ENCODE measurements around the gene TTN.

TTN gene

GRCh38 chr2:178650554-178650953 is 156.7 kb downstream of the TTN start:
- no peak for DNase-seq (ENCODE audit: low spot score)

- DNase-seq (ENCODE audit: low spot score), result no peak
These were observed 162.3 kb downstream of the TTN start for GRCh38 chr2:178644919-178645318.

- DNase-seq (ENCODE audit: low spot score), result no peak
These were observed 165.7 kb downstream of the TTN start for GRCh38 chr2:178641498-178641897.

GRCh38 chr2:178635897-178636296 is 171.3 kb downstream of the TTN start:
- DNase-seq (ENCODE audit: low spot score), result no peak

GRCh38 chr2:178632729-178633128 is 174.5 kb downstream of the TTN start:
- no peak for DNase-seq (ENCODE audit: low spot score)

GRCh38 chr2:178630581-178630980 is 176.6 kb downstream of the TTN start:
- no peak for DNase-seq (ENCODE audit: low spot score)

GRCh38 chr2:178629463-178629862 is 177.8 kb downstream of the TTN start:
- no peak for DNase-seq (ENCODE audit: low spot score)

- DNase-seq (ENCODE audit: low spot score), result no peak
These were observed 178.6 kb downstream of the TTN start for GRCh38 chr2:178628605-178629004.

GRCh38 chr2:178627401-178627800 is 179.8 kb downstream of the TTN start:
- no peak for DNase-seq (ENCODE audit: low spot score)

GRCh38 chr2:178615969-178616368 is 191.3 kb downstream of the TTN start:
- no peak for DNase-seq (ENCODE audit: low spot score)

GRCh38 chr2:178602901-178603300 is 204.3 kb downstream of the TTN start:
- no peak for DNase-seq (ENCODE audit: low spot score)

GRCh38 chr2:178592655-178593054 is 214.6 kb downstream of the TTN start:
- DNase-seq (ENCODE audit: low spot score), result no peak

GRCh38 chr2:178589335-178589734 is 217.9 kb downstream of the TTN start:
- DNase-seq (ENCODE audit: low spot score), result no peak

GRCh38 chr2:178584666-178585065 is 222.6 kb downstream of the TTN start:
- no peak for DNase-seq (ENCODE audit: low spot score)

GRCh38 chr2:178579006-178579405 is 228.2 kb downstream of the TTN start:
- DNase-seq (ENCODE audit: low spot score), result no peak

GRCh38 chr2:178574789-178575188 is 232.4 kb downstream of the TTN start:
- DNase-seq (ENCODE audit: low spot score), result no peak

- no peak for DNase-seq (ENCODE audit: low spot score)
These were observed 239.0 kb downstream of the TTN start for GRCh38 chr2:178568227-178568626.

- DNase-seq (ENCODE audit: low spot score), result no peak
These were observed 254.2 kb downstream of the TTN start for GRCh38 chr2:178553047-178553446.

- DNase-seq (ENCODE audit: low spot score), result no peak
These were observed 256.9 kb downstream of the TTN start for GRCh38 chr2:178550352-178550751.

- DNase-seq (ENCODE audit: low spot score), result no peak
These were observed 264.7 kb downstream of the TTN start for GRCh38 chr2:178542569-178542968.

- DNase-seq (ENCODE audit: low spot score), result no peak
These were observed 265.1 kb downstream of the TTN start for GRCh38 chr2:178542161-178542560.

- no peak for DNase-seq (ENCODE audit: low spot score)
These were observed 271.2 kb downstream of the TTN start for GRCh38 chr2:178536037-178536436.

- no peak for DNase-seq (ENCODE audit: low spot score)
These were observed 276.1 kb downstream of the TTN start for GRCh38 chr2:178531168-178531567.

GRCh38 chr2:178530625-178531142 is 276.5 kb downstream of the TTN start:
- no peak for DNase-seq (ENCODE audit: low spot score)

GRCh38 chr2:178530131-178530530 is 277.1 kb downstream of the TTN start:
- DNase-seq (ENCODE audit: low spot score), result no peak

Measured in iPS-NIHi11 (cell line).